Muscle layer of duodenum (tissue), 2 donors: Measurements from ENCODE around the gene MAP2K5.

ENCODE experiments used
- H3K27ac ChIP-seq: one replicate; pipeline ENCODE4 v1.7.0; 2013; ENCODE audit warnings: mild to moderate bottlenecking, low read length
- H3K27me3 ChIP-seq: one replicate; pipeline ENCODE4 v1.7.0; 2013; ENCODE audit warnings: low read depth, mild to moderate bottlenecking, control low read depth, low read length
- H3K36me3 ChIP-seq, 2 donors: one replicate each; pipeline ENCODE4 v1.7.0; 2013; ENCODE audit warnings: low read length in 2 of 2, control low read depth in 1 of 2, mild to moderate bottlenecking in 1 of 2; ENCODE audit not compliant: insufficient read depth in 2 of 2, control insufficient read depth in 1 of 2
- H3K4me1 ChIP-seq, 2 donors: one replicate each; pipeline ENCODE4 v1.7.0; 2013; ENCODE audit warnings: low read length in 2 of 2, mild to moderate bottlenecking in 2 of 2, control low read depth in 1 of 2, moderate library complexity in 1 of 2; ENCODE audit not compliant: insufficient read depth in 2 of 2, control insufficient read depth in 1 of 2
- H3K4me3 ChIP-seq, 2 donors: one replicate each; pipeline ENCODE4 v1.7.0; 2013; ENCODE audit warnings: low read length in 2 of 2, low read depth in 1 of 2, mild to moderate bottlenecking in 1 of 2
- H3K9me3 ChIP-seq, 2 donors: one replicate each; pipeline ENCODE4 v1.7.0; 2013; ENCODE audit warnings: low read length in 2 of 2, control low read depth in 1 of 2, mild to moderate bottlenecking in 1 of 2; ENCODE audit not compliant: control insufficient read depth in 1 of 2
- donor health status: healthy.

The MAP2K5 gene

DNA sequence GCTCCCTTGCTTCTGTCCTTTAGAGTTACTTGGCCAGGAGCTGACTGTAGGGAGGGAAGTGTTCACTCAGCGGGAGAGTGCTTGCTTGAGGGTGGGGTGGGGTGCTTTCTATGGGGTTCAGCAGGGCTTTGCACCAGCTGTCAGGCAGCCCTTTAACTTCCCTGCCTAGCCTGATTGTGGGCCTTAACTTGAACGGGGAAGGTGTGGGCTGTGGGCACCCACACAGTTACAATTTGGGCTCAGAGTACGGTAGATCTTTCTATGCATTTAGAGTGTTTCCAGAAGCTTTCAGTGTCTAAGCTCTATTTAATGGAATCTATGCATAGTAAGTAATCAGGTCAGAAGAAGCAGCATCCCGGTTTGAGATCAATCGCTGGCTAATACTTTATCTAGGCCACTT, 234.6 kb downstream of the MAP2K5 start:
- H3K27ac ChIP-seq: no peak overlapping the region
- no peak overlapping the region for H3K4me3 ChIP-seq
- H3K36me3 ChIP-seq: no peaks in the 10 kb centered on the region

DNA sequence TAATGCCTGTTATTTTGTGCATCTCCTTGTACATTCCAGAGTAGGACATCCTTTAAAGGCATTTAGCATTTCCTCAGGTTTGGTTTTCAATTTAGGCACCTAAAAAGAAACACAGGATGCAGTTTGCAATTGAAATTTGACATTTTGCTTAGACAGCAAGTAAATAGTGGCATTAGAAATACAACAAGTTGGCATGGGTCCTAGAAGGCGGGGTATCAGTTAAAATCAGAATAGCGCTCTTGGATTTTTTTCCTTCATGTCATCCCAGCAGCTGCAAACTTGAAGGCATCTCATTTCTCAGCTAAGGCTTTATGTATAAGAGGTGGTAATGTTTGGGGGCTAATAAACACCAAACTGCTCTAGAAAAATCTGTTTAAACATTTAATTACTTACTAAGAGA, 235.3 kb downstream of the MAP2K5 start:
- Histone ChIP-seq H3K36me3 (peaks cover 0 to 3% of the 10 kb centered on the region in 2 donors), H3K4me3 (no peak overlapping the region), H3K9me3 (no peaks in the 10 kb centered on the region), H3K27ac (no peak overlapping the region), H3K4me1 (no peaks in the 10 kb centered on the region), H3K27me3 (no peaks in the 10 kb centered on the region)

More for the DNA sequence above, 234.6 kb downstream of the MAP2K5 start:
- no peaks in the 10 kb centered on the region for H3K27me3 ChIP-seq
- no peaks in the 10 kb centered on the region for H3K9me3 ChIP-seq
- H3K4me1 ChIP-seq: no peaks in the 10 kb centered on the region

DNA sequence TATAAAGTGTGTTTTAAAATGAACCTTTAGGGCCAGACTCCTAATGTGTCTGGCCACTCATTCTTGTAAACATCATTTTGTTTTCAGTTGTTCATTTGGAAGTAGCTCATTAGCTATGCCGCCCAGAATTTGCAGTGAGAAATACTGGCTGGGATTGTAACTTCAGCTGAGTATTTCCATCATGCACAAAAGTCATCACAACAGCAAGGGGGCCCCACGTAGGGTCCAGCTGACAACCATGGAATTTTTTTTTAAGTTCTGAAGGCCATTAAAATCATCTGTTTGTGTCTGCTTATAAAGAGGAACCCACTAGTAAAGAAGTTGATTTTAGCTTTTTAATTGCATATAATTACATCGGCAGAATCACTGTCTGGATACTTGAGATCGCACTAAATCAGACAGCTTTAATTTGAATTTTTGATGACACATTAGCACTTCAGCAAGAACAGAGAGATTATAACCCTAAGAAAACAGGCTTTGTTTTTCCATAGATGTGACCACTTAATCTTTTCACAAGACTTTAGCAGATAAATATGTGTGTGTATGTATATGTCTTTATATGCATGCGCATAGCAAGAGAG, 236.6 kb downstream of the MAP2K5 start:
- Histone ChIP-seq H3K9me3 (no peaks in the 10 kb centered on the region), H3K36me3 (peaks cover 0 to 10% of the 10 kb centered on the region in 2 donors)

DNA sequence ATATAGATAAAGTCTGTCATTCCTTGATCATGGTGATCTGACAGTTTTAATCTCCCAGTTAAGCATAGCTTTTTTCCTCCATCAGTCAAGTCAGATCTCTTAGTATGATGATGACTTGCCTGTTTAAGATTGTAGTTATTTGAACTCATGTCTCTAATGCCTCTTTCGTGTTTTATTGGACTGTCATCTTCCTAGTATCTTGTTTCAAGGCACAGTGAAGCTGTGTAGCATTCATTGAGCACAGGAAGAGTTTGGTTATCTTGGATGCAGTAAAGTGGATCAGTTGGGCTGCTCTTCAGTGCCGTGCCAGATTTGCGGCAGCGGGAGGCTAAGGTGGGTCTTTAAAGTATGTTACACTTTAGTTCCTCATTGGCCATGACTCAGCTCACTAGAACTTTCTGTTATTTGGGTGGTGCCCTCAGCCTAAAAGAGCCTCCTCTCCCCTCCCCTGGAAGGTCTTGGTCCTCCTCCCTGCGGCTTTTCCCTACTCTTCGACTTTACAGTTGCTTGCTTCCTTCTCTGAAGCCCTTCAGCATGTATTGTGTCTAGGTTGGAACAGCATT, 237.1 kb downstream of the MAP2K5 start:
- Histone ChIP-seq H3K4me3 (no peak overlapping the region), H3K27me3 (no peaks in the 10 kb centered on the region), H3K4me1 (no peaks in the 10 kb centered on the region), H3K9me3 (no peaks in the 10 kb centered on the region), H3K36me3 (peaks cover 0 to 10% of the 10 kb centered on the region in 2 donors), H3K27ac (no peak overlapping the region)

More for the DNA sequence above, 236.6 kb downstream of the MAP2K5 start:
- Histone ChIP-seq H3K27ac (no peak overlapping the region), H3K4me1 (no peaks in the 10 kb centered on the region), H3K4me3 (no peak overlapping the region), H3K27me3 (no peaks in the 10 kb centered on the region)

DNA sequence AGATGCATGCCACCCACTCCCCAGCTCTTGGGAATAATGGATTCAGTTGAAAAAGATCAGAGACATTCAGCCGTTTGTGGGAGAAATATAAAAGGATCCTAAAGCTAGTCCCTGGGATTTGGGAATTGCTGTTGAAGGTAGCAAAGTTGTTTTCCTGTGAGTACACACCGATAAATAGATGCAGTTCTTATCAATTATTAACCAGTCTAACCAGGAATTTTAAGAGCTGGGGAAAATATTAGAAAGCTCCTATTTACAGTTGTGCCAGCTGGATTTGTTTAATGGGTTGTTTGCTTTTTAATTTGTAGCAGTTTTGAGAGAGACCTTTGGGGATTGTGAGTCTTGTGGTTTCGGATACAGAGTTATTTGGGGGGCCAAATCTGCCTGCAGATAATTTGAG, 238.6 kb downstream of the MAP2K5 start:
- Histone ChIP-seq H3K27ac (no peak overlapping the region), H3K4me1 (no peaks in the 10 kb centered on the region), H3K9me3 (no peaks in the 10 kb centered on the region), H3K27me3 (no peaks in the 10 kb centered on the region), H3K4me3 (no peak overlapping the region), H3K36me3 (peaks cover 0 to 10% of the 10 kb centered on the region in 2 donors)

DNA sequence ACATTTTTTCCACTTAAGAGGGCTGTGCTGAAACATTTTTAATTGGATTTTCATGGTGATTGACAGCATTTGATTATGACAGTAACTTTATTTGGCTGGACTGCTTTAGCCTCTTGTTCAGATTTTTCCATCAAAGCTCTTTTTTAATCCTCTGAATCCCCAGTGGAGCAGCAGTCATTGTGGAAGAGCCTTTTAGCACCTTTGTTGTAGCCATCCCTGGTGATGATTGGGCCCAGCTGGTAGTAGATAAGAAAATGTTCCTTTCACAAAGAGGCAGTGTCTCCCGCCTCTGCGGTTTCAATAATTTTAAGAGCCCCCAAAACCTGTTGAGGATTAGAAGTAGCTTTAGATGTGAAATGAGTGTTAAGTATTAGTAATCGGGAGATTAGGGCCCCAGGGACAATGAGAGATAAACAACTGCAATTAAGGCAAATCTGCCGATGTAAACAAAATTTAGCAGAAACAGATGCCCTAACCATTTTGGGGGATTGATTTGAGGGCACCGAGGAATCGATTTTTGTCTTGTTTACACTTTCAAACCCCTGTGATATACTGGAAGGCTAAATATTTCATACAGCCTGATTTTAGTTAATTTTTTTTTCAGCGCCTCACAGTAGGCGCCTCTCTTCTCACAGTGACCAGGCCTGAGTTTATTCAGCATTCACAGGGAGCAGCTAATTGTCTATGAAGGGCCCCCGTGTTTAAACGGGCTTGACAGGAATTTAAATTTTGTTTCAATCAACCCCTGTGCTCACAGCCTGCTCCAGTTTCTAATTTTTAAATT, 239.6 kb downstream of the MAP2K5 start:
- Histone ChIP-seq H3K27ac (no peak overlapping the region), H3K4me3 (no peak overlapping the region), H3K4me1 (no peaks in the 10 kb centered on the region), H3K9me3 (no peaks in the 10 kb centered on the region), H3K27me3 (no peaks in the 10 kb centered on the region), H3K36me3 (peaks cover 0 to 10% of the 10 kb centered on the region in 2 donors)

DNA sequence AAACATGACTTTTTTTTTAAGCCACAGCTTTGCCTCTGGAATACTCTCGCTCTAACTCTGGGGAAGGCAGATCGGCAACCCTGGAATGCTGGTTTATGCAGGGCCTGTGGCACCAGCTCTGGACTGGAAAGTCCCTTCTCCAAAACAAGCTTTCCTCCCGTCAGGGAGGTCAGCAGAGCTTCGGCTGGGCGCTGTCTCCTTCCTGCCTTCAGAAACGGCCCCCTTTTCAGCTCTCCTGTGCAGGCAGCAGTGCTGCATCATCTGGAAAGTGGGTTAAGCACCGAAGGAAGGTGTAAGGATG, 240.1 kb downstream of the MAP2K5 start:
- peaks cover 0 to 10% of the 10 kb centered on the region in 2 donors for H3K36me3 ChIP-seq
- no peaks in the 10 kb centered on the region for H3K27me3 ChIP-seq
- no peak overlapping the region for H3K27ac ChIP-seq
- H3K4me1 ChIP-seq: no peaks in the 10 kb centered on the region
- no peaks in the 10 kb centered on the region for H3K9me3 ChIP-seq
- no peak overlapping the region for H3K4me3 ChIP-seq

DNA sequence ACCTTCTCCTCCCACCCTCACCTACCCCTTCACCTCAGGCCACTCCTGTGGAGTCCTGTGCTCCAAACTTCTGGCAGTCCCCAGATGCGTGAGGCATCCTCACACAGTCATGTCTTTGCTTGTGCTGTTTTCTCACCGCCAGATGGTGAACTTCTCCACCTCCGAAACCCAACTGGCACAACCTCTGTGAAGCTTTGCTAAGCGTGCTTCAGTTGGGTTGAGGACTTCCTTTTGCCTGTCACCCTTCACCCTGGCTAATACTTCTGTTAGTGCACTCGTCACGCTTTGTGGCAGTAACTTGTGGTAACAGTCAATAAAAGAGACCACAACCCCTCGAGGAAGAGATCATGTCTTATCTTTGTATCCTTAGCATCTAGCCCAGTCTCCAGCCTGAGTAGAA, 240.8 kb downstream of the MAP2K5 start:
- H3K9me3 ChIP-seq: no peaks in the 10 kb centered on the region
- H3K4me1 ChIP-seq: no peaks in the 10 kb centered on the region
- peaks cover 0 to 10% of the 10 kb centered on the region in 2 donors for H3K36me3 ChIP-seq
- H3K4me3 ChIP-seq: no peak overlapping the region
- H3K27me3 ChIP-seq: no peaks in the 10 kb centered on the region
- no peak overlapping the region for H3K27ac ChIP-seq

DNA sequence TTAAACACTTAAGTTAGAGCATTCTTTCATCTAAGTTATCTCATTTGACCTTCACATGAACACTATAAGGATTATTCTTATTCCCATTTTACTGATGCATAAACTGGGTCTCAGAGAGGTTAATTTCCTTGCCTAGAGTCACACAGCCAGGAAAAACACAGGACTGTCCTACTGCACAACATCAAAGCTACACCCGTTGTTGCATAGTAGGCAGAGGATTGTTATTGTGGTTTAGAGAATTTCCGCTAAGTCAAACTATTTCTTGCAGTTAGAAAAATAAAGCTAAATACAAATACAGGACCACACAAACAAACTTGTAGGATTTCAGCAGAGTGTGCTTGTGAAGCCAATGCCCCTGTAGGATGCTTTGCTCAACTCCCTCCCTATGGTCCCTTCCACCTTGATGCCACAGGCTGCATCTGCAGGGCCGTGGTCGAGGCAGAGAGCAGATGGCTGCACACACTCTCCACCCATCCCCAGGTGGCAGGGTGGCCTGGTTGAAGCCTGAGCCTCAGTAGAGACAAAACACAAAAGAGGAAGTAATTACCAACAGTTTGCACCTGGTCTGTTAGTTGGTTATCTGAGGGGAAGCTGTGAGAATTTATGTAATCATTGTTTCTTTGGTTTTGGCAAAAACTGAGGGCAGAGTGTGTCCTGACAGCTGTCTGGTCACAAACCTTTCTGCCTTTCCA, 241.7 kb downstream of the MAP2K5 start:
- no peak overlapping the region for H3K4me3 ChIP-seq
- no peaks in the 10 kb centered on the region for H3K4me1 ChIP-seq
- no peaks in the 10 kb centered on the region for H3K27me3 ChIP-seq
- no peak overlapping the region for H3K27ac ChIP-seq
- H3K36me3 ChIP-seq: peaks cover 0 to 10% of the 10 kb centered on the region in 2 donors
- H3K9me3 ChIP-seq: no peaks in the 10 kb centered on the region

DNA sequence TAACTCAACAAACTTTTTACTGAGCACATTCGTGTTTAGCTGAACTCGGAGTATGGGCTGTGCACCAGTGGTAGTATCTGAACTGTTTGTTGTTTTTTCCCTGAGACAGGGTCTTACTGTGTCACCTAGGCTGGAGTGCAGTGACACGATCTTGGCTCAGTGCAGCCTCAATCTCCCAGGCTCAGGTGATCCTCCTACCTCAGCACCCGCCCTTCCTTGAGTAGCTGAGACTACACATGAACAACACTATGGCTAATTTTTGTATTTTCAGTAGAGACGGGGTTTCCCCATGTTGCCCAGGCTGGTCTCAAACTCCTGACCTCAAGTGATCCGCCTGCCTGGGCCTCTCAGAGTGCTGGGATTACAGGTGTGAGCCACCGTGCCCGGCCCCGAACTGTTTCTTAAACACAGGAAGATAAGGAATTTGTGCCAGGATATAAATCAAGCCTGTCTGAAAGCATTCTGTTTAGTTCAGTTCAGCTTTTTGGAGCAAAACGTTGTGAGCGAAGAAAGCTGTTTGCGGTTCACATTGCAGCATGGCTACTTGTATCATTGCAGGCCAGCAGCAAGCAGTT, 242.4 kb downstream of the MAP2K5 start:
- no peaks in the 10 kb centered on the region for H3K4me1 ChIP-seq
- no peak overlapping the region for H3K4me3 ChIP-seq
- H3K27me3 ChIP-seq: no peaks in the 10 kb centered on the region
- H3K36me3 ChIP-seq: peaks cover 0 to 10% of the 10 kb centered on the region in 2 donors
- H3K9me3 ChIP-seq: no peaks in the 10 kb centered on the region
- no peak overlapping the region for H3K27ac ChIP-seq

DNA sequence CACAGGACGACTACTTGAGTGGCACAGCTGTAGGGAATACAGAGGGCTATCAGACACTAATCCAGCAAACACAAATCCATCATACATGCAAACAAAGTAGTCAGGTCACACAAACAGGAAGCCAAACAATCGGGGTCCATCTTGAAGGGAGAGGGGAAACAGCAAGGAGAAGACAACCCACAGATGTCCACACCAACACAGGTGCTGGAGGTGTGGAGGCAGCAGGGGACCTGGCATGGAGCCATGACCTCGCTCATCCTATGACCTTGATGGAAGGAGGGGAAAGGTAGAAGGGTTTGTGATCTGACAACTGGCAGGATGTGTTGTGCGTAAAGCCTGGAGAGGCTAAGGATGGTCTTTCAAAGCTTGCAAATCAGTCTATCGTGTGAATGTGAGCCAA, 242.9 kb downstream of the MAP2K5 start:
- peaks cover 0 to 10% of the 10 kb centered on the region in 2 donors for H3K36me3 ChIP-seq
- no peak overlapping the region for H3K4me3 ChIP-seq
- H3K27me3 ChIP-seq: no peaks in the 10 kb centered on the region
- no peak overlapping the region for H3K27ac ChIP-seq
- H3K9me3 ChIP-seq: no peaks in the 10 kb centered on the region
- no peaks in the 10 kb centered on the region for H3K4me1 ChIP-seq
